ENCODE results near the gene PDAP1.

- TF ChIP-seq CTCF (IDR thresholded peaks at IDR 0.05) (no peak), POLR2AphosphoS5 (IDR thresholded peaks at IDR 0.05) (no peak)
These were observed 9.9 kb upstream of the PDAP1 start for GRCh38 chr7:99418260-99418659.

Measured in prostate gland (tissue), 2 donors.